NT2/D1 (cell line): Measurements from ENCODE around the gene KLHDC8B.

Experiments used
- SUZ12 ChIP-seq: IDR thresholded peaks from 2 replicates; pipeline ENCODE4 v1.6.1; 2011; ENCODE audit not compliant: insufficient read length, insufficient read depth; ENCODE audit errors: extremely low read depth
- YY1 ChIP-seq: IDR thresholded peaks from 2 replicates; pipeline ENCODE4 v1.6.1; 2011; ENCODE audit not compliant: insufficient read length, insufficient read depth

DNA sequence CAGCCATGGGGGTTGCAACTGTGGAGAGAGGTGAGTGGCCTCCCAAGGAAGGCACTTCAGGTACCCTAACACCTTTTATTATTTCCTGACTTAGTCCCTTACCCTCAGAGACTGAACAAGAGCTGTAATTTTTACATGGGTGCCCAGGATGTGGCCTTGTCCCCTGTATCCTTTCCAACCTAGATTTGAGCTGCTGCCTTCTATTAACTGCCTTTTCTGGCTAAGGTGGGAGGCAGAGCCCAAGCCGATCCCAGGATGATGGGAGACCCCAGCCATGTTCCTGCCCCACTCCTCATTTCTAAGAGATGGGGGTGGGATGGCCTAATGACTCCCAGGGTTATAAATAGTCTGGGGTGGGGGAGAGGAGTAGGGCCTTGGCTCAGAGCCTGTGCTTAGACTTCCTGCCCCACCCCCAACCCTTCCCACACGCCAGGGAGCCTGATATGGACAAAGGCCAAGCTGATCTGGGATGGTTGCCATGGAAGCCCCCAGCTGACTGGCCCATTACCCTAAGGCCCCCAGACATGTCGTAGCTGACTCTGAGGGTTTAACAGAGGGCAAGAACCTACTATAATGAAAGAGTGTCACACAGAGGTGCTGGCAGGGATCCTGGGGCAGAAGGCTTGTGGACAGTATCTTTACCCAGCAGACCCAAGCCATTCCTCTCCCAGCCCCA lies 1.9 kb downstream of the KLHDC8B start:
- TF ChIP-seq YY1 (no peak), SUZ12 (no peak)
